ENCODE data around the gene CACFD1.

CACFD1 gene

DNA sequence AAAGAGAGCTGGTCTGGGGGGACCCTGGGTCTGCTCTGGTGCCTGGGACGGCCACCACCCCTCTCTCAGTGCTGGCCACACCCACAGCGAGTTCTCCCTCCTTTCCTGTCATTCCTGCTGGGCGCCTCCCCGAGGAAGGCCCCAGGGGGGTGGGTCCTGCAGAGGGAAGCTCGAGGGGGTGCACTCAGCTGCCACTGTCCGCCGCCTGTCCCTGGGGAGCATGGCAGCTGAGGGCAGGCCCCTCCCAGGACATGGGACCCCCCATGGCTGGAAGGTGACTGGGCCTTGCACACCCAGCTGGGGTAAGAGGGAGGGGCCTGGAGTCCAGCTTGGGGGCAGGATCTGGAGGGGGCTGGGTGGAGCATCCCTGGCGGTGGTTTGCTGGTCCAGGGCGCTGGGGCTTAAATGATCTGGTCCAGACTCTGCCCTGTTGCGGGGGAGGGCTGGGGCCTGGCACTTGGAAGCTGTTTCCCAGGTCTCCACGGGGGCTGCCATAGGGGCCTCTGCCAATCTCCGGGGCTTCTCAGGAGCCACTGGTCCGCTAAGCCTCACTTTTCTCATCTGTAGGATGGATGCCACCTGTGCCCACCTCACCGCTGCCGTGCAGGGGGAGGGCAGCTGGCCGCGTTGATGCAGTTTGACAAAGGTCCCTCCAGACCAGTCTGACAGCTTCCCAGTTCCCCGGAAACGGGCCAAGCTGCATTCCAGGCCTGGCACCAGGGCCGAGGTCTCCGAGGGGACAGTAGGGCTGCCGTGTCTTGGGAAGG is 25.1 kb downstream of the CACFD1 start:
- no peak for DNase-seq (ENCODE audit: low spot score)

DNA sequence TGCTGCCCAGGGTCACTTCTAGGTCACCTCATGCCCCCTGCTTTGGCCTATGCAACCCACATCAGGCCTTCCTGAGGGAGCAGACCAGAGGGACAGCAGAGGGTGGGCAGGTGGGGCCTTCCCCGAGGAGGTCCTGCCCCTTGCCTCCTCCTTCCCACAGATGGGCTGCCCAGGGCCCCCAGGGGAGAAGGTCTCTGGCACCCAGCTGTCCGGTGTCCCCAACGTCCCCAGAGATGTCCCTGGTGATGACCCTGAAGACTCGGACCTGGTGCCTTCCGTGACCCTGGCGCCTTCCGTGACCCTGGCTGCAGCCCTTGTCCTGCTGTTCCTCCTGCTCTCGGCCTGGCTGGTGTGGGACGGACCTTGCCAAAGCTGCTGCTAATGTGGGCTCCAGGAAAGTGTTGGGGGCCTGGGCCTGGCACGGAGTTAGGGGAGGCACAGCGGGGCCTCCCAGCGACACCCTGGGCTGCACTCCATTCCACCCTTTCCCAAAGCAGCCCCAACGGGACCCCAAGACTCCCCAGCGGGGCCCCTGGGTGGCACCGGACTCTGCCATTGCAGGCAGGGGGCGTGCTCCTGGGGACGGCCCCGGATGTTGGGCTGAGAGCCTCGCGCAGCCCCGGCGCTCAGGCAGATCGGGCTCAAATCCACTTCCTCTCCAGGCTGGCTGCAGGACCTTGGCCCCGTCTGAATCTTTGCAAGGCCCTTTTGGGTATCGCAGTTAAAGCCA is 25.9 kb downstream of the CACFD1 start:
- DNase-seq (ENCODE audit: low spot score) = no peak

DNA sequence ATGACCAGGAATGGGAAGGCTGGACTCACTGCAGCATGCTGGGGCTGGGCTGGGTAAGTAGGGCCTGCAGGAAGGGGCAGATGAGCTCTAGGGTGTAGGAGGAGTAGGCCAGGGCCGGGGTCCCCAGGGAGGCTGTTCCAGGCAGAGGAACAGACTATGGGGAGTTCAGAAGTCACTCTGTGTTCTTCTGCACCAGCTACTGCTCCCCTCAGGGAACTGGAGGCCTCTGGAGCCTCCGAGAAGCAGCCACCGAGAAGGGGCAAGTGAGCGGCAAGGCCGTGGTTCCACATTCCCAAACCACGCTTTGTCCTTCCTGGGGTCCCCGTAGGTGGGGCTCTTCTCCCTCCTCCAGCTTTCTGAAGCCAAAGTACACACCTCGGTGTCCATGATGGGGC is 27.6 kb downstream of the CACFD1 start:
- no peak for DNase-seq (ENCODE audit: low spot score)

DNA sequence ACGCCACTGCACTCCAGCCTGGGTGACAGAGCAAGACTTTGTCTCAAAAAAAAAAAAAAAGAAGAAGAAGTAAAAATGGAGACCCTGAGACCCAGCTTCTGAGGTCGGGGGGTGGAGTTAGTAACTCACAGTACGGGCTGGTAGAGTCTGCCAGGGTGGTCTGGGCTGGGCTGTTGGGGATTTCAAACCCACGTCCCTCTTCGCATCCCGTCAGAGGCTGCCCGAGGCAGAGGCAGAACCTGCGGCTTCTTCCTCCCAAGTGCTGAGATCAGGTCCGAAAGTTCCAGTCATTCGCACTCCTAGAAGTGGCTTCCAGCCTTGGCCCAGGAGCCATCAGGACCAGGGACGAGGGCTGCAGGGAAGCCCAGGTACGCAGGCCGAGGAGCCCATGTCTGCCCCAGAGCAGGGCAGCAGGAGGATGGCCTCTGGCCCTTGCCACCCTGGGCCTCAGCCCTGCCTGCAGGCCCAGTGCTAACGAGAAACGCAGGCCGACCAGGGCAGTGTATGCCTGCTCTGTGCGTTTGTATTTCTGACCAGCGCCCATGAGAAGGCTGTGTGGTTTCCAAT is 29.0 kb downstream of the CACFD1 start:
- no peak for DNase-seq (ENCODE audit: low spot score)

DNA sequence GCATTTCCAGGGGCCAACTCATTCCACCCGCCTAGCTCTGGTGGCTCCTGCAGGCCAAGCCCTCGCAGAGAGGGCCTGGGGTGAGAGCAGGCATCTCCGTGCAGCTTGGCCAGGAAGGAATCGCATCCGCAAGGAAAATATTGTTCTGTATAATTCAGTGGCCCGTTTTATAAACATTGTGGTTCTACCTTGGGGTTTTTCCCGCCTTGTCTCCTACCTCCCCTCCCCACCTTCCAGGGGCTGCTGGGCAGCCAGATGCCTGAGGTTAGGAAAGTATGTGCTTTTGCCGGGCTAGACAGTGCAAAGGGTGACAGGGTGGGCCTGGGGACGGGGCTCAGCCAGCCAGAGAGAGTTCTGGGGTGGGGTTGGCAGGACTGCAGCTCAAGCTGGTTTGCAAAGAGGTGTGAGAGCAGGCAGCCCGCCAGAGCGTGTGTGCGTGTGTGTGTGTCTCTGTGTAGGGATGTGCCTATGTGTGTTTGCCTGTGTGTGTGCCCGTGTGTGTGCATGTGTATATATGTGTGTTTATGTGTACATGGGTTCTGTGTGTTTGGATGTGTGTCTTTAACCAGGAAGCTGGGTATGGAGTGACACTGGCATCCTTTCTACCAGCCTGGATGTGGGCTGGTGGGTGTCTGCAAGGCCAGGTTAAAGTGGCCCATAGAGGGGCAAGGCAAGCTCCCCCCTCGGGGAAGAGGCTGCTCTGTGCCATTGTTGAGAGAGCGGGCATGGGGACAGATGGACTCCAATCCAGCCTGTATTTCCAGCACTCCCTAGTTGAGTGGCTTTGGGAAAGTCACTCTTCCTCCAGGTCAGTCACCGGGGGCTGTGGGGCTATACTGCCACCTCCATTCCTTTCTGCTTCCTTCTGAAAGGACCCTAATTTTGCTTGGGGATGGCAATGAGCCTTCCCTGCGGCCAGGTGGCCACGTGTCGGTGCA is 29.7 kb downstream of the CACFD1 start:
- no peak for DNase-seq (ENCODE audit: low spot score)

DNA sequence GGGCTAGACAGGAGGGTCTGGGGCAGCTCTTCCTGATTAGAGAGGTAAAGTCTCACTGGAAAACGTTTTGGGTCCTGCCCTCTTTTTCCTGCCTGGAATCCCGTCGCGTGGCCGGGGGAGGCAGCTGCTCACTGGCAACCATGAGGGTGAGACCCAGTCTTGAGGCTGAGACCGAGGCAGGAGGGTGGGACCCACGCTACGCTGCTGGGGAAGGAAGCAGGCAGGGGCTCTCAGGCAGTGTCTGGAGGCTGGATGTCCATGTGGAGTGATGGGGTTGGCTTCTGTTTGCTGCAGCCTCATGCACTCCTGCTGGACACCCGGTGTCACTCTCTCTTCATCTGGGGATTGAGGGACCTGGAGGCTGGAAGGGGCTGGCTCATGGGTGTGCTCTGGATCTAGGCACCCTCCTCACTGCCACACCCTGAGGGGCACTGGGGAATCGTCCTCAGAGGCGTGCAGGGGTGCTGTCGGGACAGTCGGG is 30.5 kb downstream of the CACFD1 start:
- DNase-seq (ENCODE audit: low spot score) = no peak

DNA sequence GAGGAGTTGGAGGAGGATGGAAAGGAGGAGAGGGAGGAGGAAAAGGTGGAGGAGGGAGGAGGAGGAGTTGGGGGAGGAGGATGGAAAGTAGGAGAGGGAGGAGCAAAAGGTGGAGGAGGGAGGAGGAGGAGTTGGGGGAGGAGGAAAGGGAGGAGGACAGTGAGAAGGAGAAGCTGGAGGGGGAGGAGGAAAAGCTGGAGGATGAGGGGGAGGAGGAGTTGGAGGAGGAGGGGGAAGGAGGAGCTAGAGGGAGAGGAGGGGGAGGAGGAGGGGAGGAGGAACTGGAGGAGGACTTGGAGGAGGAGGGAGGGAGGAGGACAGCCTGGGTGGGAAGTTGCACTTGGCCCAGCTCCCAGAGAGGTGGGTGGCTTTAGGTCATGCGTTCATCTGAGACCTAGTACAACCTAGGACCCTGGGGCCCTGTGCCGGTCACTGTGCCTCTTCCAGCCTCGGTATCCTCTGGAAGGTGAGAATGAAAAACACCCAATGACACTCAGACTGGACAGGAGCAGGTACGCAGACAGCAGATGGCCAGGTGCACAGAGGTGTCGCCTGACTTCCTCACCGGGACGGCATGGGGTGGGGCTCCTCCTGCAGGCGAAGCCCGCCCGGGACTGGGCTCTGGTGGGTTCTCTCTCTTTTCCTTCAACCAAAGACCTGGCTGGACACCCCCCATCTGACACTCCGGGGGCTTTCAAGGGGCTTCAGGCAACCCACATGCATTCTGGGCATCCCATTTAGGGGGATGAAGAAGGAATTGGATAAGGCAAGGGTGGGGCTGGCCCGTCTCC is 31.3 kb downstream of the CACFD1 start:
- no peak for DNase-seq (ENCODE audit: low spot score)

DNA sequence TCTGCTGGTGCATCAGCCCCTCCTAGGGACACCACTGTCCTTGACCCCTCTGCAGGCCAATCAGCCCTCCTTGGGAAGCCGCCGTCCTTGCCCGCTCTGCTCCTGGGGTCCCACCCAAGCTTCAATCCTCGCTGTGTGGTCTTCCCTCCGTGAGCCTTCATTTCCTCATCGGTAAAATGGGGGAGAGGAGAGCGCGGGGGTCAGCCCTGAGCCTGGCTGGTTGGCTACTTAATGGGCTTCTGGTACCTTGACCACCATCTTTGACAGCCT is 31.8 kb downstream of the CACFD1 start:
- DNase-seq (ENCODE audit: low spot score) = no peak

DNA sequence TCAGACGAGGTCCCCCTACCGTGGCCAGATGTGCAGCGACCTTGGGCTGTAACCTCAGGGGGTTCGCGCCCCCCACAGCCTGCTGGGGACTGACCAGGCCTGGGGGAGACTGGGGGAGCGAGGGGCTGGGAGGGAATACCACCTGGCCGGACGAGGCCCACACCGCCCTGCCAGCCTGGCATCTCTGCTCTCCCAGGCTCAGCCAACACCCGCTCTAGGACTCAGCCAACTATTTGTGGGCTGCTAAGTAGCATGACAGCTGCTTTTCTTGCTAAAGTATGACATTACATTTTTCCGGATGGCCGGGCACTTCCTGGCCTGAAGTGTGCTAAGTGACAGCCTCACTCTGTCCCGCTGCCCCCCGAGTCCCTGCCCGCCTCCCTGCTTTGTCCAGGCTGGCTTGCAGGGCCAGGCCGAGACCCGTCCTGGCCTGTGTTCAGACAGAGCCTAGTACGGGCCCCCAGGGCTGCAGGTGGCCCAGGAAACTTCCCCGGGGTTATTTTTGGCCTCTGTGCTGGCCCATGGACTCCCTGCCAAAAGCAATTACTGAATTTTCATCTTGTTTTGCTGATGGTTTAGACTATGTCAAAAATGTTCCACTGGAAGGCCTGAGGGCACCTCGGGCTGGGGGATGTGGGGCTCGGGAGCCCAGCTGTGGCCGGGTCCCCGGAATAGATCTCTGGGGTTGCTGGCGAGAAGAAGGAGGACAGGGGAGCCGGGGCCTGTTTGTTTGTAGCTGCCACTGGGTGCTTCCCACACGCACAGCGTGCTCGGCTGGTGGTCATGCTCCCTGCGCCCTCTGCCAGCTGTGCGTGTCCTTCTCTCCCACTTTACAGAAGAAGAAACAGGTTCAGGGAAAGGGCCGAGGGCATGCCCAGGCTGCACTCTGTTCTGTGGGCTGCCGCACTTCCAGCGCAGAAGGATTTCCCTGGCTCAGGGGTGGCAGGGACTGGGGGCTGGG is 32.6 kb downstream of the CACFD1 start:
- no peak for DNase-seq (ENCODE audit: low spot score)

DNA sequence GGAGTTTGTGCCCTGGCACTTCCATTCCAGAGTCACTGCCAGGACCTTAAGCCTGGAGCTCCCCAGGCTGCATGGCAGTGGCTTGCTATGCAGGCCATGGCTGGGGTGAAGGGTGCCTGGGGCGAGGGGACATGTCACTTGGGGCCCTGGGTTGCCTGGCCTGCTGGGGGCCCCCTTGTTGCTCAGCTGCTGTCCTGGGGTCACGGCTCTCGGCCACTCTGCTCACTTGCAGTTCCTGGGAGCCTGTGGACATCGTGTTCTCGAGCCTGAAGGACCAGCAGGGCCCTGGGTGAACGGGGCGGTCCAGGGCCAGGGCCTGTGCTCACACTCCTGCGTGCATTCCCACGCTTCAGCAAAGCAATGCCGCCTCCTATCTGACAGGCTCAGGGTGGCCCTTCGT is 33.6 kb downstream of the CACFD1 start:
- DNase-seq (ENCODE audit: low spot score) = no peak

DNA sequence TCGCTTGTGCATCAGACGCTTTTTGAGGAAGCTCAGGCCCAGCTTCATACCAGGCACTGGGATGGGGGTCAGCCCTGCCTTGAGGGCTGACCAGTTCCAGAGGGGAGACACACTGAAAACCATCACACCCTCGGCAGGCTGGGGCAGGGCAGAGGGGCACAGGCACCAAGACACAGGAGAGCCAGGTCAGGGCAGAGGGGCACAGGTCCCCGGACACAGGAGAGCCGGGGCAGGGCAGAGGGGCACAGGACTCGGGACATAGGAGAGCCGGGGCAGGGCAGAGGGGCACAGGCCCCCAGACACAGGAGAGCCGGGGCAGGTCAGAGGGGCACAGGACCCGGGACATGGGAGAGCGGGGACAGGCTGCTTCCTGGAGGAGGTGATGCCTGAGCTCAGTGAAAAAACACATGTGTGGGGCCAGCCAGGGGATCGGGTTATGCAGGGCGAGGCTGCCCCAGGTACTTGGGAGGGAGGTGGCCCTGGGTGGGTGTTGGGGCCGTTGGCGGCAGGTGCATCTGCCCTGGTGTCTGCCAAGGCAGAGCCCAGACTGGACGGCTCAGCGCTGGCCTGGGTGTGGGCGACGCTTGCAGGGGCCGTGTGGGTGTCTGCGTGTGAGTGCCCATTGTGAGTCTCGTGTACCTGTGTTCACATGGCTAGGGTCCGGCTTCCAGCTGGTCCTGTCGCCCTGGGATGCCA is 34.2 kb downstream of the CACFD1 start:
- DNase-seq (ENCODE audit: low spot score) = no peak

DNA sequence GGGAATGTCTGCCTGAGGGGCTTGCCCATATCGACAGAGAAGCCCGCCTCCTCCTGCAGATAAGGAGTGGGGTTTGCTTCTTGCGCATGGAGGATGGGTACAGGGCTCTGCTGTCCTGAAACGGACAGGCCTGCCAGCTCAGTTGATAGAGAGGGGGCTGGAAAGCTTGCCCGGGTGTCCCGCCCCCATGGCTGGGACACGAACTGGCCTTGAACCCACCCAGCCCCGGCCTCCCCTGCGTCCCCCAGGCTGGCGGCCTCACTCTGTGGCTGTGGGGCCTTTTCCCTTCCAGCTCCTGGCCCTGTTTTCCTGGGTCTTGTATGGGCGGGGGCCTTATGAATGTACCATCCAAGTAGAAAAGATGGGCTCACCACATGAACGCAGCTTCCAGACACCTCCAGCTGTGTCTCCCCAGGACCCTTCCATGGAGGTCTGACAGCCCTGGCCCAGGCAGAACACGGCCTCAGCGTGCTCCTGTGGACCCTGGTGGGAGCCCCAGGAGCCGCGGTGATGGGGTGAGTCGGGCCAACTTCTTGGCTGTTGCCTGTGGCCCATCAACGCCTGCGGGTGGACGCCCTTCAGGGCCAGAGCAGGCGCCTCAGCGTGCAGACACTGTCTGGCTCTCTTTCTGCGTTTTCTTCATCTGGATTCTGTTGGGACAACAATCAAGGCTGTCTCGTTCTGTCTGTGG is 35.0 kb downstream of the CACFD1 start:
- no peak for DNase-seq (ENCODE audit: low spot score)

DNA sequence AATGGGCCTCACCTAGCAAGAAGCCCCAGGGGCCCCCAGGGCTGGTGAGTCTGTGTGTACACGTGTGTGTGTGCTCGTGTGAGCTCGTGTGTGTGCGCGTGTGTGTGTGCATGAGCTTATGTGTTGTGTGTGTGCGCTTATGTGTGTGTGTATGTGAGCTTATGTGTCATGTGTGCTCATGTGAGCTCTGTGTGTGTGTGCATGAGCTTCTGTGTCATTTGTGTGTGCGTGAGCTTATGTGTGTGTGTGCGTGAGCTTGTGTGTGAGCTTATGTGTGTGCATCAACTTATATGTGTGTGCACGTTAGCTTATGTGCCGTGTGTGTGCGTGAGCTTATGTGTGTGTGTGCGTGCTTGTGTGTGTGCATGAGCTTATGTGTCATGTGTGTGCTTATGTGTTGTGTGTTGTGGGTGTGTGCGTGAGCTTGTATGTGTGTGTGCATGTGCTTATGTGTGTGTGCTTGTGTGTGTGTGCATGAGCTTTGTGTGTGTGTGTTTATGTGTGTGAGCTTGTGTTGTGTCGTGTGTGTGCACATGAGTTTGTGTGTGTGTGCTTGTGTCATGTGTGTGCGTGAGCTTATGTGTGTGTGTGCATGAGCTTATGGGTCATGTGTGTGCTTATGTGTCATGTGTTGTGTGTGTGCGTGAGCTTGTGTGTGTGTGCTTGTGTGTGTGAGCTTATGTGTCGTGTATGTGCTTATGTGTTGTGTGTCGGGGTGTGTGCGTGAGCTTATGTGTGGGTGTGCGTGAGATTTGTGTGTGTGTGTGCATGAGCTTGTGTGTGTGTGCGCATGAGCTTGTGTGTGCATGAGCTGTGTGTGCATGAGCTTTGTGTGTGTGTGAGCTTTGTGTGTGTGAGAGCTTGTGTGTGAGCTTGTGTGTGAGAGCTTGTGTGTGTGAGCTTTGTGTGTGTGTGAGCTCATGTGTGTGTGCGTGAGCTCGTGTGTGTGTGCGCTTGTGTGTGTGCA is 35.8 kb downstream of the CACFD1 start:
- no peak for DNase-seq (ENCODE audit: low spot score)

DNA sequence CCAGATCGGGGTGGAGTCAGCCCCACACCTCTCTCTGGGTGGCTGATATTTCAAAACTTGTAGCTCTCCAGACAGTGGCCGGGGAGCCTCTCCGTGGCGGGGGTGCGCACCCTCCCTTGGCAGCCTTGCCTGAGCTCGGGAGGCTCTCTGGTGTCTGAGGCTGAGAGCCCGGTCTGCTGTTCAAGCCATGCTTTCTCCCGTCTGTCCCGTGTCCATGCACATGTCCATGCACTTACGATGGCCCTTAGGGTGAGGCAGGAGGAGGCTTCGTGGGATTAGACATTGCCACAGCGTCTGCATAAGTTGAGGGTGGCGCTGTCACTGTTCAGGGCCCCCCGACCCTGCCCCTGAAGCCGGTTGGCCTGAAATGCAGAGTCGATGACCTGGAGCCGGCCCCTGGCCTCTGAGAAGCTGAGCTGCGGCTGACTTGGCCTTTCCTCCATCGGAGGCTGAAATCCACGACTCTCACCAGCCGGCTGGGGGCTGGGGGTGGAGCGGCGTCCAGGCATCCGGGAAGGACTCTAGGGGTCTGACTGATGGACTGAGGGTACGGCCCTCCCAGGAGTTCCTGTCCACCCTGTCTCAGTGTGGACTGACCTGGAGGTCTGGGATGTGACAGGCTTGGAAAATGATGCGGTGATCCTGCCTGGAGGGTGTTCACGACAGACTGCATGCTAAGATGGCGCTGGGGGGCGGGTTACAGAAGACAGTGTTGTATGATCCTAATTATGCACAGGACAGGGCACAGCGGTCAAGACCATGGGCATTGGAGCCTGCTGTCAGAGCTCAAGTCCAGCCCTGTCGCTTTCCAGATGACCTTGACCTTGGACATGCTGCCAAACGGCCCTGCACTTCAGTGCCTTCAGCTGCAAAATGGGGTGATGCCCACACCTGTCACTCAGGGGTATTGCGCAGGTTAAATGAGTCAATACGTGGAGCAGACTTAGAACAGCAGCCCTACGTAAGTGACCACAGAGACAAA is 37.4 kb downstream of the CACFD1 start:
- no peak for DNase-seq (ENCODE audit: low spot score)

DNA sequence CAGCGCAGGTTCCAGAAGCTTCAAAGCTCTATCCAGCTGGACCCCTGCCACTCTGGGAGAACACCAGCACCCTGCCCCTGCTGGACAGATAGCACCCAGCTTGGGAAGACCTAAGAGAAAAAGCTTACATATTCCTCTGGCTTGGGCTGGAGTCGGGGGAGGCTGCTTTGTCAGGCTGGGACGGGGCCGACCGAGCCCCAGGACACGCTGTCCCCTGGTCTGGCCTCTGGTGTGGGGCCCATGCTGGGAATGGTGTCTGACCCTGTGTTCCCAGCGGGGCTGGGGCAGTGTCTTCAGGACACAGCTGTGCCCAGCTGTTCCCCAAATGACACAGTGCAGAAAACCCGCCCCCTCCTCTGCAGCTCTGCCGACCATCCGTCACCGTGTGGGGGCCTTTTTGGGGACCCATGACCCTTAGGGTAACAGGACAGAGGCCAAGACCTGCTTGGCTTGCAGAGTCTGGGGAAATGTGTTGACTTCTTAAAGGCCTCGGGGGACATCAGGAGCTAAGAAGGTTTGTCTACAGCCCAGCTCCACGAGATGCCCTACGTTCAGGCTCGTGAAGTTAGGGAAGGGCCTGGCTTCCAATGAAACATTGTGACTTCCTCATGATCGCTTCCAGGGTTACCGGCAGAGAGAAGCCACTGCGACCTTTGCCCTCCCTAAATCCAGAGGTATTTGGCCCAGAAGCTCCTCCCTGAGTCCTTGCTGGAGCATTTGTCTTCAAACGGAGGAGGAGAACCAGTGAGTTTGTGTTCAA is 39.5 kb downstream of the CACFD1 start:
- DNase-seq (ENCODE audit: low spot score) = no peak

DNA sequence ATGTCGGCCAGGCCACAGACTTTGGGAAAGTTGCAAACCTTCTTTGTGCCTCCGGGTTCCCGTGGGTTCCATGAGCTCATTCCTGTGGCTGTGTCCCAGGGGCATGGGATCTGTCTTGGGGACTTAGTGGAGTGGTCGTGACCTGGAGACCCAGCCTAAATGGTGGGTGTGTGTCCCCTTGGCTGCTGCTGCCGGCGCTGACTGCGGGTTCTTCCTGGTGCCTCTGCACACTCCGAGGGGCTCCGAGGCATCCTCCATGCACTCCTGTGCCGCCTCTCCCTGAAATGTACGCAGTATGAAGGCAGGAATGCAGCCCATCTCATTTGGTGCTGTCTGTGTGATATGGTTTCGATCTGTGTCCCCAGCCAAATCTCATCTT is 40.1 kb downstream of the CACFD1 start:
- DNase-seq (ENCODE audit: low spot score) = no peak
